Small intestine (tissue), 7 donors: ENCODE data around the gene CDH13. TPM values are rescaled to one million over a fixed set of nuclear protein-coding genes. Genes with fewer than 3 reads are reported as not detected.

Experiments
- DNase-seq, 2 donors: peaks; one replicate each; pipeline versions ENCODE4 v3.0.0 to v3.0.0-alpha.2; 2013
- FAIRE-seq: peaks from 2 replicates; lab custom pipeline; 2012; peaks lifted over from hg19 to GRCh38; lab: Jason Lieb, UNC
- H3K27ac ChIP-seq, 3 donors: one replicate each; pipeline ENCODE4 v1.5.1; 2013; ENCODE audit warnings: low read length in 2 of 3, mild to moderate bottlenecking in 2 of 3, control low read depth in 1 of 3, inconsistent platforms in 1 of 3, low read depth in 1 of 3, moderate library complexity in 1 of 3
- H3K27me3 ChIP-seq, 3 donors: one replicate each; pipeline ENCODE4 v1.6.1; 2013; ENCODE audit warnings: low read length in 3 of 3, inconsistent platforms in 1 of 3; ENCODE audit not compliant: control insufficient read depth in 3 of 3, insufficient read depth in 3 of 3
- H3K36me3 ChIP-seq, 3 donors: one replicate each; pipeline ENCODE4 v1.6.1; 2013; ENCODE audit warnings: low read length in 3 of 3, inconsistent platforms in 1 of 3, low read depth in 1 of 3, mild to moderate bottlenecking in 1 of 3, moderate library complexity in 1 of 3; ENCODE audit not compliant: control insufficient read depth in 3 of 3, insufficient read depth in 2 of 3
- H3K4me1 ChIP-seq, 3 donors: one replicate each; pipeline ENCODE4 v1.6.1; 2013; ENCODE audit warnings: low read length in 2 of 3, inconsistent platforms in 1 of 3, low read depth in 1 of 3, mild to moderate bottlenecking in 1 of 3, moderate library complexity in 1 of 3; ENCODE audit not compliant: control insufficient read depth in 3 of 3, insufficient read depth in 2 of 3
- H3K4me3 ChIP-seq, 3 donors: one replicate each; pipeline ENCODE4 v1.5.1; 2013; ENCODE audit warnings: low read length in 3 of 3, control low read depth in 1 of 3, inconsistent platforms in 1 of 3, low read depth in 1 of 3, mild to moderate bottlenecking in 1 of 3, moderate library complexity in 1 of 3
- H3K9me3 ChIP-seq, 2 donors: one replicate each; pipeline ENCODE4 v1.6.1; 2013; ENCODE audit warnings: low read depth in 1 of 2, low read length in 1 of 2; ENCODE audit not compliant: control insufficient read depth in 2 of 2, insufficient read depth in 1 of 2
- WGBS, 3 donors: extraction: QIAGEN DNeasy Blood & Tissue Kit; methylation state at CpG; one replicate each; pipeline ENCODE4 v1.1.7; 2013; 5-methylcytosine and 5-hydroxymethylcytosine counted together
- polyA plus RNA-seq, 4 donors: library from polyadenylated mRNA; stranded (reverse) in 3 of 4; unstranded in 1 of 4; fragments of 200-250 nt in 3 of 4; fragments of 120-200 nt in 1 of 4; gene quantifications; one replicate each; pipeline versions ENCODE4 v1.2.1 to v1.2.3, GENCODE V29; 2013
- donor health status: healthy with polysubstance abuse.
- donor health status: control.
- donor health status: control.
- donor health status: Bipolar disorder and iron deficiency.
- donor health status: healthy.

CDH13 gene
- polyA plus RNA-seq, 4 donors = 0.27 to 15.0 (median 2.9) TPM; not detected in 1

GRCh38 chr16:83238949-83239691 is 612.4 kb downstream of the CDH13 start:
- 47 to 52% (median 48%) methylated on average over 6 of the region's 6 CpGs for WGBS, 3 donors
- peaks cover 0 to 1% (median 0%) of the 10 kb centered on the region in 3 donors for H3K27me3 ChIP-seq
- no peaks in the 10 kb centered on the region for H3K36me3 ChIP-seq
- DNase-seq (no peak), FAIRE-seq (no peak)
- no peak overlapping the region for H3K4me3 ChIP-seq
- H3K4me1 ChIP-seq = no peaks in the 10 kb centered on the region
- no peak overlapping the region for H3K27ac ChIP-seq
- no peaks in the 10 kb centered on the region for H3K9me3 ChIP-seq

GRCh38 chr16:83244057-83244456 is 617.3 kb downstream of the CDH13 start:
- FAIRE-seq = no peak
- Histone ChIP-seq H3K4me1 (no peaks in the 10 kb centered on the region), H3K27ac (no peak overlapping the region), H3K27me3 (peaks cover 0 to 3% (median 1%) of the 10 kb centered on the region in 3 donors), H3K36me3 (no peaks in the 10 kb centered on the region), H3K9me3 (no peaks in the 10 kb centered on the region), H3K4me3 (no peak overlapping the region)
- 37 to 59% (median 50%) methylated on average over 2 of the region's 2 CpGs for WGBS, 3 donors
- DNase-seq = no peak

GRCh38 chr16:83245061-83245460 is 618.3 kb downstream of the CDH13 start:
- DNase-seq (no peak), FAIRE-seq (no peak)
- Histone ChIP-seq H3K27ac (no peak overlapping the region), H3K9me3 (no peaks in the 10 kb centered on the region), H3K36me3 (no peaks in the 10 kb centered on the region), H3K4me3 (no peak overlapping the region), H3K4me1 (no peaks in the 10 kb centered on the region), H3K27me3 (peaks cover 0 to 3% (median 0%) of the 10 kb centered on the region in 3 donors)
- WGBS, 3 donors = 61 to 70% (median 65%) methylated on average over 1 of the region's 1 CpG

- Histone ChIP-seq H3K4me3 (no peak overlapping the region), H3K4me1 (no peaks in the 10 kb centered on the region), H3K36me3 (no peaks in the 10 kb centered on the region), H3K27ac (peak overlapping the region in 1 of 3 donors; percentile 41), H3K9me3 (no peaks in the 10 kb centered on the region), H3K27me3 (peaks cover 0 to 3% (median 2%) of the 10 kb centered on the region in 3 donors)
- DNase-seq (no peak), FAIRE-seq (no peak)
- 69 to 81% (median 73%) methylated on average over 9 of the region's 9 CpGs for WGBS, 3 donors
Measured at GRCh38 chr16:83247767-83248372, 621.1 kb downstream of the CDH13 start.

GRCh38 chr16:83248735-83249463 is 622.1 kb downstream of the CDH13 start:
- 81 to 83% (median 81%) methylated on average over 8 of the region's 8 CpGs for WGBS, 3 donors
- FAIRE-seq = no peak
- H3K4me1 ChIP-seq = no peaks in the 10 kb centered on the region

GRCh38 chr16:83253521-83253920 is 626.8 kb downstream of the CDH13 start:
- H3K9me3 ChIP-seq = no peaks in the 10 kb centered on the region
- FAIRE-seq = no peak
- peaks cover 0 to 2% (median 0%) of the 10 kb centered on the region in 3 donors for H3K27me3 ChIP-seq
- no peak overlapping the region for H3K4me3 ChIP-seq
- DNase-seq = no peak
- H3K4me1 ChIP-seq = no peaks in the 10 kb centered on the region
- H3K27ac ChIP-seq = no peak overlapping the region
- H3K36me3 ChIP-seq = no peaks in the 10 kb centered on the region
- WGBS, 3 donors = 59 to 68% (median 61%) methylated on average over 3 of the region's 3 CpGs

More at GRCh38 chr16:83248735-83249463, 622.1 kb downstream of the CDH13 start:
- no peak overlapping the region for H3K27ac ChIP-seq
- H3K27me3 ChIP-seq = peaks cover 0 to 3% (median 2%) of the 10 kb centered on the region in 3 donors
- no peaks in the 10 kb centered on the region for H3K36me3 ChIP-seq
- H3K9me3 ChIP-seq = no peaks in the 10 kb centered on the region
- no peak overlapping the region for H3K4me3 ChIP-seq
- no peak for DNase-seq

GRCh38 chr16:83258366-83258928 is 631.7 kb downstream of the CDH13 start:
- Histone ChIP-seq H3K4me1 (no peaks in the 10 kb centered on the region), H3K36me3 (no peaks in the 10 kb centered on the region), H3K27me3 (no peaks in the 10 kb centered on the region), H3K4me3 (no peak overlapping the region), H3K9me3 (no peaks in the 10 kb centered on the region), H3K27ac (no peak overlapping the region)
- DNase-seq (no peak), FAIRE-seq (no peak)
- WGBS, 3 donors = 90 to 93% (median 90%) methylated on average over 9 of the region's 9 CpGs
